Astrocyte of the cerebellum (primary cell): ENCODE measurements around the gene CARD16.
"Not testable (repeated sequence)": the region's sequence is repeated elsewhere in the genome, so short reads cannot be mapped to it uniquely, and the experiment has no call there.

Experiments
- DNase-seq: peaks from one replicate; pipeline ENCODE4 v3.0.0-alpha.2; 2011; ENCODE audit warnings: low read depth
- H3K4me3 ChIP-seq: 2 replicates; pipeline ENCODE4 v1.5.1; 2011; ENCODE audit warnings: mild to moderate bottlenecking, low read depth, low read length, moderate library complexity
- CTCF ChIP-seq: IDR thresholded peaks from 2 replicates; pipeline ENCODE4 v1.5.1; 2012; ENCODE audit warnings: low read length, low read depth, moderate library complexity, mild to moderate bottlenecking; ENCODE audit errors: missing control alignments
- in situ Hi-C: cut with HindIII; loops from 2 replicates; pipeline ENCODE4 v1.10.0; 2017; ENCODE audit warnings: low sequenced_read_pairs

The CARD16 gene

GRCh38 chr11:105042178-105042577 is 3.0 kb downstream of the CARD16 start:
- H3K4me3 ChIP-seq = no peak overlapping the region
- in situ Hi-C loops = no loop called here
- no peak for TF ChIP-seq CTCF
- DNase-seq = no peak

GRCh38 chr11:105040703-105041102 is 4.4 kb downstream of the CARD16 start:
- no peak for DNase-seq
- in situ Hi-C loops = no loop called here
- TF ChIP-seq CTCF = no peak
- H3K4me3 ChIP-seq = no peak overlapping the region

- no peak within 1 kb of the TSS for H3K4me3 ChIP-seq
- in situ Hi-C loops = no loop called here
- DNase-seq = peak; percentile 62
- no peak for TF ChIP-seq CTCF
These were observed 10.1 kb downstream of the CARD16 start, which contains the start of gene CASP1 for GRCh38 chr11:105034813-105035620. Gene CASP1, minus strand, starts transcription at chr11:105035144. Its CDS starts 31 bp downstream, at chr11:105035113.

GRCh38 chr11:105034388-105034787 is 10.7 kb downstream of the CARD16 start:
- DNase-seq, in situ Hi-C loops, H3K4me3 ChIP-seq: not testable (repeated sequence)

- no peak overlapping the region for H3K4me3 ChIP-seq
- in situ Hi-C loops = no loop called here
- DNase-seq = no peak
- no peak for TF ChIP-seq CTCF
These were observed 11.4 kb downstream of the CARD16 start for GRCh38 chr11:105033781-105034180.

- no peak overlapping the region for H3K4me3 ChIP-seq
- DNase-seq = no peak
- TF ChIP-seq CTCF = no peak
- in situ Hi-C loops = no loop called here
These were observed 11.8 kb downstream of the CARD16 start for GRCh38 chr11:105033343-105033742.

- no peak for TF ChIP-seq CTCF
- in situ Hi-C loops = no loop called here
- DNase-seq = no peak
- H3K4me3 ChIP-seq = no peak overlapping the region
These were observed 12.6 kb downstream of the CARD16 start for GRCh38 chr11:105032495-105032894.
